Neuronal stem cell (in vitro differentiated cells): ENCODE measurements around the gene CREB3L2.

Source experiments
- DNase-seq: peaks from one replicate; pipeline ENCODE4 v3.0.0-alpha.2; 2013; ENCODE audit warnings: low spot score
- H2AFZ ChIP-seq: one replicate; pipeline ENCODE4 v1.6.1; 2013; ENCODE audit warnings: mild to moderate bottlenecking, low read length, inconsistent platforms
- H2AK5ac ChIP-seq: 2 replicates; pipeline ENCODE4 v1.6.1; 2013; ENCODE audit warnings: low read depth, mild to moderate bottlenecking, inconsistent platforms, low read length, moderate library complexity, mixed read lengths
- H2BK120ac ChIP-seq: 2 replicates; pipeline ENCODE4 v1.6.1; 2013; ENCODE audit warnings: low read depth, mild to moderate bottlenecking, inconsistent platforms, low read length, moderate library complexity, mixed read lengths
- H2BK12ac ChIP-seq: one replicate; pipeline ENCODE4 v1.6.1; 2013; ENCODE audit warnings: low read length, inconsistent platforms
- H2BK15ac ChIP-seq: 2 replicates; pipeline ENCODE4 v1.6.1; 2013; ENCODE audit warnings: mild to moderate bottlenecking, low read length, inconsistent platforms, mixed read lengths
- H2BK5ac ChIP-seq: one replicate; pipeline ENCODE4 v1.6.1; 2013; ENCODE audit warnings: inconsistent platforms, mild to moderate bottlenecking, low read length, moderate library complexity
- H3K14ac ChIP-seq: one replicate; pipeline ENCODE4 v1.6.1; 2013; ENCODE audit warnings: low read length, inconsistent platforms
- H3K18ac ChIP-seq: 2 replicates; pipeline ENCODE4 v1.6.1; 2013; ENCODE audit warnings: low read length, inconsistent platforms
- H3K23ac ChIP-seq: 2 replicates; pipeline ENCODE4 v1.6.1; 2013; ENCODE audit warnings: low read depth, mild to moderate bottlenecking, mixed read lengths, low read length, inconsistent platforms; ENCODE audit not compliant: poor library complexity
- H3K27ac ChIP-seq: replicated peaks from 3 replicates; pipeline ENCODE4 v1.5.1; 2013; ENCODE audit warnings: low read length, inconsistent platforms
- H3K27me3 ChIP-seq, 3 experiments: 2 replicates each; pipeline ENCODE4 v1.6.1; 2013; ENCODE audit warnings: low read length in 3 of 3, mild to moderate bottlenecking in 2 of 3, inconsistent platforms in 1 of 3, low read depth in 1 of 3, mixed read lengths in 1 of 3, moderate library complexity in 1 of 3; ENCODE audit not compliant: control insufficient read depth in 3 of 3, insufficient read depth in 3 of 3
- H3K36me3 ChIP-seq, 2 donors: replicated peaks in 1 of 2; 2 replicates each; pipeline ENCODE4 v1.6.1; 2013; ENCODE audit warnings: low read length in 2 of 2; ENCODE audit not compliant: control insufficient read depth in 2 of 2, insufficient read depth in 2 of 2
- H3K4ac ChIP-seq: 2 replicates; pipeline ENCODE4 v1.6.1; 2013; ENCODE audit warnings: inconsistent platforms, mild to moderate bottlenecking, low read length, moderate library complexity
- H3K4me1 ChIP-seq, 2 donors: 1 replicate in 1 of 2; 2 replicates in 1 of 2; pipeline ENCODE4 v1.6.1; 2013; ENCODE audit warnings: low read length in 2 of 2, low read depth in 1 of 2; ENCODE audit not compliant: control insufficient read depth in 2 of 2, insufficient read depth in 1 of 2
- H3K4me2 ChIP-seq: one replicate; pipeline ENCODE4 v1.6.1; 2013; ENCODE audit warnings: mild to moderate bottlenecking, low read length, inconsistent platforms; ENCODE audit not compliant: insufficient read depth, poor library complexity, severe bottlenecking
- H3K4me3 ChIP-seq, 2 donors: 2 replicates each; pipeline ENCODE4 v1.5.1; 2013; ENCODE audit warnings: low read length in 2 of 2, mild to moderate bottlenecking in 2 of 2, inconsistent platforms in 1 of 2, moderate library complexity in 1 of 2
- H3K79me1 ChIP-seq: one replicate; pipeline ENCODE4 v1.6.1; 2013; ENCODE audit warnings: low read depth, mild to moderate bottlenecking, inconsistent platforms, low read length, moderate library complexity
- H3K9ac ChIP-seq: one replicate; pipeline ENCODE4 v1.6.1; 2013; ENCODE audit warnings: mild to moderate bottlenecking, low read depth, low read length, inconsistent platforms; ENCODE audit not compliant: poor library complexity
- H3K9me3 ChIP-seq, 2 donors: replicated peaks in 1 of 2; 2 replicates each; pipeline versions ENCODE3 to v1.6.1; 2013; ENCODE audit warnings: low read length in 2 of 2, mild to moderate bottlenecking in 2 of 2, inconsistent platforms in 1 of 2, low read depth in 1 of 2, mixed read lengths in 1 of 2, moderate library complexity in 1 of 2; ENCODE audit not compliant: control insufficient read depth in 2 of 2, insufficient read depth in 1 of 2
- H4K8ac ChIP-seq: one replicate; pipeline ENCODE4 v1.6.1; 2013; ENCODE audit warnings: low read depth, mild to moderate bottlenecking, inconsistent platforms, low read length, moderate library complexity
- H4K91ac ChIP-seq: one replicate; pipeline ENCODE4 v1.6.1; 2013; ENCODE audit warnings: low read length, low read depth, mild to moderate bottlenecking, inconsistent platforms; ENCODE audit not compliant: poor library complexity
- WGBS, 2 donors: extraction: QIAGEN DNeasy Blood & Tissue Kit; methylation state at CpG; one replicate each; pipeline ENCODE4 v1.1.7; 2013; ENCODE audit warnings: missing lambda C conversion rate in 2 of 2, mixed read lengths in 1 of 2; ENCODE audit not compliant: insufficient read length in 2 of 2, insufficient replicate concordance in 1 of 2; ENCODE audit errors: extremely low coverage in 2 of 2; 5-methylcytosine and 5-hydroxymethylcytosine counted together

Gene CREB3L2

DNA sequence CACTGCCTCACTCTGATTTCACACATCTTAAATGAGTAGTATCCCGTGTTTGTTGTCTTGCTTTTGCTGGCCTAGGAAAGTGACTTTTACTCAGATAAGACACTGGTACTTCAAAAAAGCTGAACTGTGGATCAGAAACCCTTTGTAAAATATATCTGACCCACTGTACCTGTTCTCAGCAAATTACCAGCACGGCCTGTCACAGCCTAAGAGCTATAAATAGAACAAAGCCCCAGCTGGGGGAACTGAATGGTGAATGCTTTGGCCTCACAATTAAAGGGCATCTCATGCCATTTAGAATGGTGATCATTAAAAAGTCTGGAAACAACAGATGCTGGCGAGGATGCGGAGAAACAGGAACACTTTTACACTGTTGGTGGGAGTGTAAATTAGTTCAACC, 76.1 kb downstream of the CREB3L2 start:
- no peak overlapping the region for H3K23ac ChIP-seq
- H3K36me3 ChIP-seq = peaks cover 18 to 47% of the 10 kb centered on the region in 2 donors
- no peak for DNase-seq
- H3K9me3 ChIP-seq = peaks cover 3 to 6% of the 10 kb centered on the region in 2 donors
- H3K4me3 ChIP-seq = no peak overlapping the region
- no CpG with 5 or more reads among the region's 4 CpGs for WGBS, 2 donors
- H2BK5ac ChIP-seq = no peak overlapping the region
- H3K18ac ChIP-seq = no peak overlapping the region
- no peak overlapping the region for H3K4me2 ChIP-seq
- H2AFZ ChIP-seq = no peak overlapping the region
- H3K14ac ChIP-seq = no peak overlapping the region
- no peaks in the 10 kb centered on the region for H3K27me3 ChIP-seq
- no peaks in the 10 kb centered on the region for H3K4me1 ChIP-seq
- H4K91ac ChIP-seq = no peak overlapping the region
- no peak overlapping the region for H2BK120ac ChIP-seq
- no peak overlapping the region for H2AK5ac ChIP-seq
- H3K27ac ChIP-seq = no peak overlapping the region
- H3K4ac ChIP-seq = no peak overlapping the region
- H3K9ac ChIP-seq = no peak overlapping the region
- no peaks in the 10 kb centered on the region for H3K79me1 ChIP-seq
- no peak overlapping the region for H2BK12ac ChIP-seq
- no peak overlapping the region for H4K8ac ChIP-seq
- no peak overlapping the region for H2BK15ac ChIP-seq

DNA sequence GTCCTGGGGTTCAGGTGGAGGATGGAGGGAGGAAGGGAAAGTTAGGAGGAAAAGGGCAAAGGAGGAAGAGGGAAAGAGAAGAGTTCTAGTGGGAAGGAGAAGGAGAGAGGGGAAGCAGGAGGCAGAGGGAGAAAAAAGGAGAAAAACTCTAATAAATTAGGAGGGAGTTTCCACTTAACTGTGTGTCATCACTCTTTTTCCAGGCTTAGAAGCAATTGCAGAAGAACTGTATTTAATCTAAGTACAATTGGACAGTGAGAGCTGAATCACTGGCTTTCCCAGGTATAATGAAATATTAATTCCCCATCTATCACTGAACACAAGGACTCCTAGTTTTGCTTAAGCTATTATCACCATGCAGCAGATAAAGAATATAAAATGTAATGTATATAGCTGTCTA, 76.8 kb downstream of the CREB3L2 start:
- Histone ChIP-seq H3K79me1 (no peaks in the 10 kb centered on the region), H2AFZ (no peak overlapping the region), H3K18ac (no peak overlapping the region), H3K9me3 (peaks cover 3 to 11% of the 10 kb centered on the region in 2 donors), H2BK120ac (no peak overlapping the region), H2BK5ac (no peak overlapping the region), H3K4ac (no peak overlapping the region), H4K8ac (no peak overlapping the region), H4K91ac (no peak overlapping the region), H3K14ac (no peak overlapping the region), H3K36me3 (peaks cover 18 to 47% of the 10 kb centered on the region in 2 donors), H3K27ac (no peak overlapping the region), H2BK15ac (no peak overlapping the region), H2AK5ac (no peak overlapping the region), H3K4me1 (peaks cover 0 to 2% of the 10 kb centered on the region in 2 donors), H3K23ac (no peak overlapping the region), H3K4me3 (no peak overlapping the region), H2BK12ac (no peak overlapping the region), H3K27me3 (no peaks in the 10 kb centered on the region), H3K9ac (no peak overlapping the region), H3K4me2 (no peak overlapping the region)
- DNase-seq = no peak

DNA sequence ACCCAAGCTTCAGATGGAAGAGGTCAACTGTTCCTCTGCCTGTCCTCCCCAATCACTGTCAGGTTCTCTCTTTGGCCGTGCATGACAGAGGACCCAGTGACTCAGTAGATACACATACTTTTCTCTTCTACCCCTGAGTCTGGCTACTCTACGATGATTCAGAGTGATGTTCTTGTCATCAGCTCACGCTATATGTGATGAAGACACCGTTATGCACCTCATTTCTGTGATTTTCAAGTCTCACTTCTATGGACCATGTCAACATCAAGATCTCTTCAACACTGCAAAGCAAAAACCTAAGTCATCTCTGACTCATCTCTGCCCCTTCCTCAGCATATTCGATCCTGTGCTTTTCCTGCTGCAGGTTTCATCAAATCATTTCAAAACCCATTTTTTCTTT, 78.5 kb downstream of the CREB3L2 start:
- H3K18ac ChIP-seq = no peak overlapping the region
- no peak overlapping the region for H3K27ac ChIP-seq
- no peak overlapping the region for H3K23ac ChIP-seq
- H3K9me3 ChIP-seq = peaks cover 3 to 15% of the 10 kb centered on the region in 2 donors
- DNase-seq = no peak
- H3K4me1 ChIP-seq = peaks cover 0 to 2% of the 10 kb centered on the region in 2 donors
- H2BK5ac ChIP-seq = no peak overlapping the region
- H3K4me3 ChIP-seq = no peak overlapping the region
- no peak overlapping the region for H2BK12ac ChIP-seq
- no peak overlapping the region for H2AFZ ChIP-seq
- H3K36me3 ChIP-seq = peaks cover 18 to 47% of the 10 kb centered on the region in 2 donors
- H3K27me3 ChIP-seq = no peaks in the 10 kb centered on the region
- H2BK15ac ChIP-seq = no peak overlapping the region
- no CpG with 5 or more reads among the region's 5 CpGs for WGBS, 2 donors
- H3K14ac ChIP-seq = no peak overlapping the region
- H3K4me2 ChIP-seq = no peak overlapping the region
- H2BK120ac ChIP-seq = no peak overlapping the region
- H4K91ac ChIP-seq = no peak overlapping the region
- no peak overlapping the region for H3K9ac ChIP-seq
- no peaks in the 10 kb centered on the region for H3K79me1 ChIP-seq
- H4K8ac ChIP-seq = no peak overlapping the region
- no peak overlapping the region for H2AK5ac ChIP-seq
- no peak overlapping the region for H3K4ac ChIP-seq

DNA sequence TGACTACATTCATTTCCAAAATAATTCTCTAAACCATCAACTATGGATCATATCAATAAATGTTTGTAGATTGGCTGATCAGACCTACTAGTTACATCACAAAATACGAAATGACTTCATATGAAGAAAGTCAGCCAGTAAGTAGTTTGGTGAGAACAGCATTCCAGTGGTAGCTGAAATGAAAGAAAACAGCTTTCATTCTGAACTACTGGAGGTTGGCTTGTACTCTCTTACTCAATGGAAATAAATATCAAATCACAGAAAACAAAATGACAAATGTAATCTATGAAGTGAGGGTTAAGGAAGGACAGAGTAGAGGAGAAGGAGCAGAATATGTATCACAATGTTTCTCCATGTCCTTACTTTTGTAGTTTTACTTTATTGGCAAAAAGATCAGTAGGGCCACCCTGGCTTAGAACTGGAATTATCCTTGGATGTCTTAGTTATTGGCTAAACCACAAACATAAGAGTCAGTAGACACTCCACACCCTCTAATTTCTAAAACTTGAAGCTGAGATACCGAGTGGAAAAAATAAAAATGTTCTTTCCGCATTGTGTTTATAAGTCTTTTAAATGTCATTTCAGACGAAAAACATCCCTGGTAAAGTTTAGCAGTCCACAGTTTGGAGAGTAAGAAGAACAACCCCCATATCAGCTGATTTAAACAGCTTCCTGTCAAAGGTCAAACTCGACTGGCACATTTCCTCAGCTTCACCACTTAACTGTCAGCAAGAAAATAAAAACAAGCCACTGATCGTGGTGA, 81.1 kb downstream of the CREB3L2 start:
- Histone ChIP-seq H3K27me3 (no peaks in the 10 kb centered on the region), H3K18ac (no peak overlapping the region), H3K79me1 (no peaks in the 10 kb centered on the region), H2AK5ac (no peak overlapping the region), H3K36me3 (peaks cover 8 to 31% of the 10 kb centered on the region in 2 donors), H3K23ac (no peak overlapping the region), H3K27ac (no peak overlapping the region), H3K9me3 (peaks cover 0 to 12% of the 10 kb centered on the region in 2 donors), H2BK12ac (no peak overlapping the region), H3K4me3 (no peak overlapping the region), H4K8ac (no peak overlapping the region), H3K14ac (no peak overlapping the region), H3K4me1 (peaks cover 0 to 2% of the 10 kb centered on the region in 2 donors), H3K9ac (no peak overlapping the region), H3K4me2 (no peak overlapping the region), H3K4ac (no peak overlapping the region), H2BK120ac (no peak overlapping the region), H2AFZ (no peak overlapping the region), H2BK15ac (no peak overlapping the region), H2BK5ac (no peak overlapping the region), H4K91ac (no peak overlapping the region)
- no CpG with 5 or more reads among the region's 6 CpGs for WGBS, 2 donors
- DNase-seq = no peak
